BJ (cell line): Measurements from ENCODE around the gene KATNAL2. TPM values are rescaled to one million over a fixed set of nuclear protein-coding genes. Genes with fewer than 3 reads are reported as not detected.
"Not testable (repeated sequence)": the region's sequence is repeated elsewhere in the genome, so short reads cannot be mapped to it uniquely, and the experiment has no call there.

ENCODE experiments used
- CTCF ChIA-PET: fragments of 350-600 bp; formaldehyde crosslinking; extraction: SDS; loops from one replicate; lab custom pipeline; 2021; ENCODE audit warnings: antibody characterized with exemption, inconsistent platforms; lab: Yijun Ruan, JAX
- POLR2A ChIA-PET: fragments of 300-600 bp; sonication (Branson Sonifier 250); formaldehyde crosslinking; extraction: SDS; loops from one replicate; lab custom pipeline; 2021; ENCODE audit warnings: antibody characterized with exemption; lab: Charles Lee
- DNase-seq: peaks from one replicate; pipeline ENCODE4 v3.0.0-alpha.2; 2011; ENCODE audit warnings: low read depth
- H3K27me3 ChIP-seq: 2 replicates; pipeline ENCODE4 v1.6.0; 2011; ENCODE audit warnings: low read length; ENCODE audit not compliant: control insufficient read depth, insufficient read depth
- H3K36me3 ChIP-seq: 2 replicates; pipeline ENCODE4 v1.5.1; 2011; ENCODE audit warnings: low read length; ENCODE audit not compliant: control insufficient read depth, insufficient read depth
- H3K4me3 ChIP-seq: 2 replicates; pipeline ENCODE4 v1.5.1; 2011; ENCODE audit warnings: low read depth, mild to moderate bottlenecking, control low read depth, low read length
- polyA plus RNA-seq: library from polyadenylated mRNA; depleted of rRNA; stranded (reverse); fragments of >200 nt; gene quantifications from 2 replicates; pipeline ENCODE4 v1.2.3, GENCODE V29; 2011
- TF ChIP-seq, protein P1 (sequence below): IDR thresholded peaks from 2 replicates; pipeline ENCODE4 v1.5.1; 2011; ENCODE audit warnings: low read depth, mild to moderate bottlenecking, control low read depth, inconsistent platforms, low read length, moderate library complexity; ENCODE audit not compliant: insufficient read depth

The KATNAL2 gene
- polyA plus RNA-seq, 1 experiment: 1.3 TPM

DNA sequence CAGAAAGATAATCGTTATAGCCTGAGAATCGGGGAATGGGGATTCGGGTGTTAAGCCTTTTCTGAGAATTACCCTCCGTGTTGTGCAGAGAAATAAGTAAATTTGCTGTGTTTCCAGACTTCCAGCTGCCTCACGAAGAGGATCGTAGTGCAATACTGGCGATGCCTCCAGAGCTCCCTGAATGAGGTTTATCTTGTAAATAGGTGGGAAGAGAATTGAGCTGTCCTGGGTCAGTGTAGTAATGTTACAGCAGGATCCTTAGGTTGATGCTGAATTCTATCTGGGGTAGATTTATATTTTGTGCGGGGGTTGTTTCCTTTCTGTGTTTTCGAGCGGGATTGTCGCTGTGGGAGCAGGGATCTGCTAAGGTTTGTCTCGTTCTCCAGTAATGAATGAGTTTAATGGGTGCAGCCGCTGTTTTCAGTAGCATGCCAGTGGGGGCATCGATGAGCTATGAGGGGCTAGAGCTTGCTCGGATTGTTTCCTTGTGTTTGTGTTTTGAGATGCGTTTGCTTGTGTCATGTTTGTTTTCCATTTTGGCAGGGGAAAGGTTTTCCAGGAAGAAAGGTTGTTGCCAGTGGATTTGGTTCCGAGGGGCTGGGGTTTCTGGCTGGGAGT is 108.3 kb downstream of the KATNAL2 start:
- POLR2A ChIA-PET, CTCF ChIA-PET: not testable (repeated sequence)

GRCh38 chr18:47028738-47029137 is 111.3 kb downstream of the KATNAL2 start:
- DNase-seq, POLR2A ChIA-PET, CTCF ChIA-PET, H3K4me3 ChIP-seq, H3K27me3 ChIP-seq, H3K36me3 ChIP-seq: not testable (repeated sequence)

More for the DNA sequence above, 108.3 kb downstream of the KATNAL2 start:
- not testable (repeated sequence) for H3K36me3 ChIP-seq, H3K4me3 ChIP-seq, H3K27me3 ChIP-seq, DNase-seq

GRCh38 chr18:47029684-47030353 is 112.4 kb downstream of the KATNAL2 start:
- DNase-seq, POLR2A ChIA-PET, H3K4me3 ChIP-seq, CTCF ChIA-PET, H3K27me3 ChIP-seq, H3K36me3 ChIP-seq: not testable (repeated sequence)

- H3K4me3 ChIP-seq, H3K27me3 ChIP-seq, H3K36me3 ChIP-seq, DNase-seq, POLR2A ChIA-PET: not testable (repeated sequence)
- CTCF ChIA-PET: interaction anchor here (1.3 kb wide), 1 partner anchor 174 kb away, joined by 3 read pairs; no protein-coding TSS in a partner anchor
Measured at GRCh38 chr18:47030887-47031286, 113.5 kb downstream of the KATNAL2 start.

DNA sequence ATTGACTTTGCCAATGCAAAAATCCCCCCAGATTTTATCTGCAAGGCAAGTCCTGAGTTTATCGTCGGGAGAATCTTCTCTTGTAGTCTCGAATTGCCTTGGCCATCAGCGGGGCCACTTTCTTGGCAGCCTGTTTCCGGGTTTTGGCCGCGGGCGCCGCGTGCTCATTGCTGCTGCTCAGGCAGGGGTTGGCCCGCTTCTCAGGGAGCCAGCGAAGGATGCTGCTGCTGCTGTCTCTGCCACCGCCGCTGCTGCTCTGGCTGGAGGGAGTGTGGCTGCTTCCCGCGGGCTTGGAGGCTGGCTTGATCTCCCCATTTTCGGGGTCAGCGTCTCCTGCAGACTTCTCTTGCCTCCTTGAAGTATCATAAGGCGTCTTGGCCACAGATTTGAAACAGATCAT is 115.5 kb downstream of the KATNAL2 start:
- ChIA-PET CTCF (no interaction called here), POLR2A (no interaction called here)
- no peaks in the 10 kb centered on the region for H3K27me3 ChIP-seq
- TF ChIP-seq, protein P1, sequence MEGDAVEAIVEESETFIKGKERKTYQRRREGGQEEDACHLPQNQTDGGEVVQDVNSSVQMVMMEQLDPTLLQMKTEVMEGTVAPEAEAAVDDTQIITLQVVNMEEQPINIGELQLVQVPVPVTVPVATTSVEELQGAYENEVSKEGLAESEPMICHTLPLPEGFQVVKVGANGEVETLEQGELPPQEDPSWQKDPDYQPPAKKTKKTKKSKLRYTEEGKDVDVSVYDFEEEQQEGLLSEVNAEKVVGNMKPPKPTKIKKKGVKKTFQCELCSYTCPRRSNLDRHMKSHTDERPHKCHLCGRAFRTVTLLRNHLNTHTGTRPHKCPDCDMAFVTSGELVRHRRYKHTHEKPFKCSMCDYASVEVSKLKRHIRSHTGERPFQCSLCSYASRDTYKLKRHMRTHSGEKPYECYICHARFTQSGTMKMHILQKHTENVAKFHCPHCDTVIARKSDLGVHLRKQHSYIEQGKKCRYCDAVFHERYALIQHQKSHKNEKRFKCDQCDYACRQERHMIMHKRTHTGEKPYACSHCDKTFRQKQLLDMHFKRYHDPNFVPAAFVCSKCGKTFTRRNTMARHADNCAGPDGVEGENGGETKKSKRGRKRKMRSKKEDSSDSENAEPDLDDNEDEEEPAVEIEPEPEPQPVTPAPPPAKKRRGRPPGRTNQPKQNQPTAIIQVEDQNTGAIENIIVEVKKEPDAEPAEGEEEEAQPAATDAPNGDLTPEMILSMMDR: no peak
- no peak for DNase-seq
- H3K36me3 ChIP-seq: no peaks in the 10 kb centered on the region
- H3K4me3 ChIP-seq: no peak overlapping the region

DNA sequence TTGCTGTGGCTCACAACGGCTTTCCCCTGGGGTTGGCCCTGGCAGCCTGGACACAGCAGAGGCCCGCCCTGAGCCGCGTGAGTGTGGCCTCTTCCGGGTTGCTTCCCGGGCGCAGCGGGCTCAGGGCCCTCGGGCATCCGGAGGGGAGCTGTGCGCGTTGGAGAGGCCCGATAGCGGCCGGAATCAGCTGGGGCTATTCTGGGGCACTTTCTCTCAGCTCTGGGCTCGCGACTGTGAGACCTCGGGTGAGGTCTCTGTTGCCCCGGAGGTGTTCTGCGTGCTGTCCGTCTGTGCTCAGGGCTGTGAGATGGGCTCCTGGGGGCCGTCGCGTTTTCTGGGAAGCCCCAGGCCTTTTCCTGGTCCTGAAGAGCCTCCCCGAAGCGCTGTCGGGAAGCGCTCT is 117.2 kb downstream of the KATNAL2 start:
- H3K27me3 ChIP-seq, POLR2A ChIA-PET, H3K36me3 ChIP-seq, H3K4me3 ChIP-seq, DNase-seq, CTCF ChIA-PET: not testable (repeated sequence)

DNA sequence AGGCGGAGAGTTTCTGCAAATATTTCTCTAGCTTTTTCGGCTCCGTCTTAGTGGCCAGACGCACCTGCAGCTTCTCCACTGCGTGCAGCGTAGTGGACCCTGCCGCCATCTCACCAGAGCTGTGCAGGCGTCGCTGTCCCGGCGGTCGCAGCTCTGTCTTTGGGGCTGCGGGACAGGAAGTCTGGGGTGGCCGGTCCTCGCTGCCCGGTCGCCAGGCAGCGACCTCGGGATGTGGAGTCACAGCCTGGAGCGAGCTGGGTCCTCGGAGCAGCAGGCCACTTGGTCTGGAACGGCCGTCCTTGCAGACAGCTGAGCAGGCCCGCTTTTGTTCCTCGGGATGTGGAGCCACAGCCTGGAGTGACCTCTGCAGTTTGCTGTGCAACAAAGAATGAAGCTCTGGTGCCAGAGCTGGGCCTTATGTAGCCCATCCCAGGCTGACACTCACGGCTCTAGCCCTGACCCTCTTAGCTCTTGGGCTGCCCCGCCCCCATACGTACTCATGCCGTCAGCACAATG is 117.8 kb downstream of the KATNAL2 start, which contains the start of gene ELOA2:
TSS of gene ELOA2 (minus strand) at position 466 of the 516 bp plus-strand sequence. CDS start at position 109, 357 bp downstream.
- TF ChIP-seq, protein P1: no peak
- POLR2A ChIA-PET: no interaction called here
- Histone ChIP-seq H3K36me3 (no peaks in the 10 kb centered on the region), H3K27me3 (no peaks in the 10 kb centered on the region), H3K4me3 (no peak within 1 kb of the TSS)
- no peak for DNase-seq
- CTCF ChIA-PET: no interaction called here
